ENCODE measurements around the gene NECTIN2.
A peak's percentile ranks its signal among the peaks of the same experiment; 100 is the strongest.
"Not testable (repeated sequence)": the region's sequence is repeated elsewhere in the genome, so short reads cannot be mapped to it uniquely, and the experiment has no call there.

Gene NECTIN2

GRCh38 chr19:44855606-44856005, 9.5 kb downstream of the NECTIN2 start:
- no peak for DNase-seq

GRCh38 chr19:44856421-44857083, 10.5 kb downstream of the NECTIN2 start:
- DNase-seq: no peak

GRCh38 chr19:44857837-44858236, 11.7 kb downstream of the NECTIN2 start:
- DNase-seq: no peak

GRCh38 chr19:44861576-44861975, 15.5 kb downstream of the NECTIN2 start:
- not testable (repeated sequence) for DNase-seq

GRCh38 chr19:44863990-44864389, 17.9 kb downstream of the NECTIN2 start:
- DNase-seq: no peak

GRCh38 chr19:44865196-44865767, 19.2 kb downstream of the NECTIN2 start:
- no peak for DNase-seq

GRCh38 chr19:44866664-44867063, 20.6 kb downstream of the NECTIN2 start:
- no peak for DNase-seq

GRCh38 chr19:44867578-44867977, 21.5 kb downstream of the NECTIN2 start:
- no peak for DNase-seq

GRCh38 chr19:44869733-44870470, 23.8 kb downstream of the NECTIN2 start:
- no peak for DNase-seq

- DNase-seq: no peak
Observed at GRCh38 chr19:44871809-44872208, 25.7 kb downstream of the NECTIN2 start.

- no peak for DNase-seq
Observed at GRCh38 chr19:44872661-44873060, 26.6 kb downstream of the NECTIN2 start.

GRCh38 chr19:44874317-44874716, 28.2 kb downstream of the NECTIN2 start:
- DNase-seq: no peak

GRCh38 chr19:44875666-44876451, 29.8 kb downstream of the NECTIN2 start:
- DNase-seq: no peak

- peak; percentile 0 for DNase-seq
Observed at GRCh38 chr19:44876930-44877535, 30.9 kb downstream of the NECTIN2 start.

GRCh38 chr19:44878120-44878865, 32.2 kb downstream of the NECTIN2 start:
- DNase-seq: no peak

- DNase-seq: no peak
Observed at GRCh38 chr19:44879309-44880065, 33.4 kb downstream of the NECTIN2 start.

- no peak for DNase-seq
Observed at GRCh38 chr19:44882063-44882462, 36.0 kb downstream of the NECTIN2 start.

- DNase-seq: not testable (repeated sequence)
Observed at GRCh38 chr19:44882619-44883397, 36.7 kb downstream of the NECTIN2 start.

- no peak for DNase-seq
Observed at GRCh38 chr19:44883922-44884321, 37.8 kb downstream of the NECTIN2 start.

- no peak for DNase-seq
Observed at GRCh38 chr19:44884566-44884965, 38.5 kb downstream of the NECTIN2 start.

- DNase-seq: no peak
Observed at GRCh38 chr19:44886141-44886540, 40.0 kb downstream of the NECTIN2 start.
